HUDEP-2 (cell line): ENCODE data around the gene MNX1.

ENCODE experiments used
- DNase-seq, 76 experiments: peaks; one replicate each; lab custom pipeline; 2025; ENCODE audit not compliant: unreplicated experiment in 76 of 76; lab: John Stamatoyannopoulos, UW

The MNX1 gene

GRCh38 chr7:157033483-157034473, 23.3 kb upstream of the MNX1 start:
- no peak for DNase-seq

GRCh38 chr7:157032644-157033482, 22.4 kb upstream of the MNX1 start:
- DNase-seq = no peak

- no peak for DNase-seq
Measured at GRCh38 chr7:157032128-157032527, 21.7 kb upstream of the MNX1 start.

GRCh38 chr7:157028199-157028903, 17.9 kb upstream of the MNX1 start:
- DNase-seq = no peak

- DNase-seq = no peak
Measured at GRCh38 chr7:157027568-157028198, 17.2 kb upstream of the MNX1 start.

- DNase-seq = no peak
Measured at GRCh38 chr7:157024716-157025115, 14.3 kb upstream of the MNX1 start.

GRCh38 chr7:157023589-157023905, 13.1 kb upstream of the MNX1 start:
- DNase-seq = no peak

GRCh38 chr7:157022681-157023588, 12.5 kb upstream of the MNX1 start:
- no peak for DNase-seq

GRCh38 chr7:157021871-157022680, 11.6 kb upstream of the MNX1 start:
- DNase-seq = no peak

GRCh38 chr7:157021071-157021870, 10.8 kb upstream of the MNX1 start:
- no peak for DNase-seq

GRCh38 chr7:157020514-157021070, 10.1 kb upstream of the MNX1 start:
- no peak for DNase-seq

- no peak for DNase-seq
Measured at GRCh38 chr7:157019718-157020451, 9.4 kb upstream of the MNX1 start.

GRCh38 chr7:157018997-157019608, 8.6 kb upstream of the MNX1 start:
- no peak for DNase-seq

- no peak for DNase-seq
Measured at GRCh38 chr7:157018328-157018996, 8.0 kb upstream of the MNX1 start.

- DNase-seq = no peak
Measured at GRCh38 chr7:157017603-157018327, 7.3 kb upstream of the MNX1 start.
